Suprapubic skin (tissue), 4 donors: ENCODE measurements around the gene ANKRD6.

Experiments used
- POLR2A ChIP-seq, 2 donors: fragments of 450-650 bp; IDR thresholded peaks; one replicate each; pipeline ENCODE4 v1.6.1; 2017; ENCODE audit warnings: antibody characterized with exemption in 2 of 2, mild to moderate bottlenecking in 2 of 2, moderate library complexity in 2 of 2
- POLR2AphosphoS5 ChIP-seq, 3 donors: sonication (generic); formaldehyde crosslinking; IDR thresholded peaks; one replicate each; pipeline ENCODE4 v1.6.1; 2017; ENCODE audit warnings: antibody characterized with exemption in 3 of 3
- TF ChIP-seq, protein P1 (sequence below), 2 donors: fragments of 200-600 bp in 1 of 2; fragments of 450-650 bp in 1 of 2; sonication (generic) in 1 of 2; IDR thresholded peaks; one replicate each; pipeline ENCODE4 v1.5.1; 2016 to 2019; ENCODE audit warnings: antibody characterized with exemption in 2 of 2, mild to moderate bottlenecking in 1 of 2, moderate library complexity in 1 of 2

DNA sequence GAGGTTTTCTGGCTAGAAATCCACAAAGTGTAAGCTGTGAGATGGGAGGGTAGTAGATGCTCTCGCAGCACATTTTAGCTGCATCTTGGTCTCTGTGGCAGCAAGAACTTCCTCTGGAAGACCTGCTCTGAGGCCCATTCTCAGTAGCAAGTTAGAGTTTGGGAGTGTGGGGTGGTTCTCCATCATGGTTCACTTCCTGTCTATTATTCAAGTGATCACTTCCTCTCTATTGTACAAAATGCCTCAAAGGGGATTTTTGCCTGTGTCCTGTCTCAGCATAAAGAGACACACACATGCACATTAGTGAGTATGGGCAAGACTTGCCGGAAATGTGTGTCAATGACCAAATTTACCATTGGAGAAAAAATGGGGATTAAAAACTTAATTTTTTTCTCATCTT lies 163.1 kb downstream of the ANKRD6 start:
- TF ChIP-seq, protein P1, sequence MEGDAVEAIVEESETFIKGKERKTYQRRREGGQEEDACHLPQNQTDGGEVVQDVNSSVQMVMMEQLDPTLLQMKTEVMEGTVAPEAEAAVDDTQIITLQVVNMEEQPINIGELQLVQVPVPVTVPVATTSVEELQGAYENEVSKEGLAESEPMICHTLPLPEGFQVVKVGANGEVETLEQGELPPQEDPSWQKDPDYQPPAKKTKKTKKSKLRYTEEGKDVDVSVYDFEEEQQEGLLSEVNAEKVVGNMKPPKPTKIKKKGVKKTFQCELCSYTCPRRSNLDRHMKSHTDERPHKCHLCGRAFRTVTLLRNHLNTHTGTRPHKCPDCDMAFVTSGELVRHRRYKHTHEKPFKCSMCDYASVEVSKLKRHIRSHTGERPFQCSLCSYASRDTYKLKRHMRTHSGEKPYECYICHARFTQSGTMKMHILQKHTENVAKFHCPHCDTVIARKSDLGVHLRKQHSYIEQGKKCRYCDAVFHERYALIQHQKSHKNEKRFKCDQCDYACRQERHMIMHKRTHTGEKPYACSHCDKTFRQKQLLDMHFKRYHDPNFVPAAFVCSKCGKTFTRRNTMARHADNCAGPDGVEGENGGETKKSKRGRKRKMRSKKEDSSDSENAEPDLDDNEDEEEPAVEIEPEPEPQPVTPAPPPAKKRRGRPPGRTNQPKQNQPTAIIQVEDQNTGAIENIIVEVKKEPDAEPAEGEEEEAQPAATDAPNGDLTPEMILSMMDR (IDR thresholded peaks at IDR 0.05), result no peak
- TF ChIP-seq POLR2A (IDR thresholded peaks at IDR 0.05) (no peak), POLR2AphosphoS5 (IDR thresholded peaks at IDR 0.05) (no peak)
